SK-N-SH (cell line): Measurements from ENCODE around the gene TEX22. TPM values are rescaled to one million over a fixed set of nuclear protein-coding genes. Genes with fewer than 3 reads are reported as not detected.

Experiments
- CTCF ChIA-PET: fragments of 300-600, 350-600 bp; formaldehyde crosslinking; extraction: SDS; loops from one replicate; lab custom pipeline; 2021; lab: Yijun Ruan, JAX
- POLR2A ChIA-PET: fragments of 350-600 bp; sonication (Branson Sonifier 250); formaldehyde crosslinking; extraction: SDS; loops from one replicate; lab custom pipeline; 2020; ENCODE audit warnings: antibody characterized with exemption, inconsistent platforms; lab: Yijun Ruan, JAX
- DNase-seq: peaks from one replicate; pipeline ENCODE4 v3.0.0; 2012
- H2AFZ ChIP-seq: fragments of 200-600 bp; sonication (generic); 2 replicates; pipeline ENCODE4 v1.8.1; 2016; ENCODE audit warnings: antibody characterized with exemption, mild to moderate bottlenecking, low read depth
- H3F3A ChIP-seq: fragments of 200-600 bp; sonication (generic); replicated peaks from 2 replicates; pipeline ENCODE3; 2016; ENCODE audit warnings: antibody characterized with exemption, mild to moderate bottlenecking; ENCODE audit not compliant: insufficient read depth
- H3K27ac ChIP-seq, 2 experiments: fragments of 200-500 bp in 1 of 2; fragments of 200-600 bp in 1 of 2; sonication (Bioruptor generic) in 1 of 2; sonication (generic), shearing (Covaris generic) in 1 of 2; 2 replicates each; pipeline versions ENCODE4 v1.5.1 to v1.6.1; 2014 to 2016; ENCODE audit warnings: low read depth in 2 of 2, inconsistent platforms in 1 of 2, low read length in 1 of 2, mild to moderate bottlenecking in 1 of 2, mixed read lengths in 1 of 2
- H3K27me3 ChIP-seq: fragments of 200-600 bp; sonication (generic), shearing (Covaris generic); 2 replicates; pipeline ENCODE4 v1.6.1; 2016; ENCODE audit warnings: mixed run types; ENCODE audit not compliant: insufficient read depth
- H3K36me3 ChIP-seq, 2 experiments: fragments of 200-500 bp in 1 of 2; fragments of 200-600 bp in 1 of 2; sonication (Bioruptor generic) in 1 of 2; sonication (generic) in 1 of 2; replicated peaks in 1 of 2; 2 replicates each; pipeline versions ENCODE3 to v1.5.1; 2014 to 2016; ENCODE audit warnings: low read length in 1 of 2, mild to moderate bottlenecking in 1 of 2; ENCODE audit not compliant: insufficient read depth in 2 of 2, control insufficient read depth in 1 of 2
- H3K4me1 ChIP-seq, 2 experiments: fragments of 200-500 bp in 1 of 2; fragments of 200-600 bp in 1 of 2; sonication (Bioruptor generic) in 1 of 2; sonication (generic), shearing (Covaris generic) in 1 of 2; 2 replicates each; pipeline versions ENCODE4 v1.5.1 to v1.6.1; 2014 to 2016; ENCODE audit warnings: low read depth in 1 of 2, low read length in 1 of 2, mixed run types in 1 of 2; ENCODE audit not compliant: insufficient read depth in 2 of 2, control insufficient read depth in 1 of 2
- H3K4me2 ChIP-seq: fragments of 200-600 bp; sonication (generic), shearing (Covaris generic); 2 replicates; pipeline ENCODE4 v1.6.1; 2017; ENCODE audit warnings: mixed run types
- H3K4me3 ChIP-seq, 2 experiments: fragments of 200-500 bp in 1 of 2; fragments of 200-600 bp in 1 of 2; sonication (Bioruptor generic) in 1 of 2; sonication (generic), shearing (Covaris generic) in 1 of 2; 2 replicates each; pipeline versions ENCODE4 v1.5.1 to v1.8.1; 2014 to 2016; ENCODE audit warnings: low read depth in 2 of 2, inconsistent platforms in 1 of 2, low read length in 1 of 2, mild to moderate bottlenecking in 1 of 2, mixed read lengths in 1 of 2, moderate library complexity in 1 of 2
- H3K79me2 ChIP-seq: fragments of 200-600 bp; sonication (generic); 2 replicates; pipeline ENCODE4 v1.8.1; 2017; ENCODE audit warnings: mild to moderate bottlenecking; ENCODE audit not compliant: insufficient read depth
- H3K9ac ChIP-seq: fragments of 200-600 bp; sonication (generic); 2 replicates; pipeline ENCODE4 v1.6.1; 2017; ENCODE audit warnings: mixed run types
- H3K9me2 ChIP-seq: fragments of 200-600 bp; sonication (generic); 2 replicates; pipeline ENCODE4 v1.6.1; 2017; ENCODE audit warnings: mixed run types
- H3K9me3 ChIP-seq: fragments of 200-600 bp; sonication (generic); 2 replicates; pipeline ENCODE4 v1.6.1; 2017; ENCODE audit warnings: mixed run types, mild to moderate bottlenecking, moderate library complexity
- H4K20me1 ChIP-seq: fragments of 200-600 bp; sonication (generic); 2 replicates; pipeline ENCODE4 v1.6.1; 2017; ENCODE audit warnings: mild to moderate bottlenecking, mixed run types; ENCODE audit not compliant: insufficient read depth
- CHD2 ChIP-seq: fragments of 150-350 bp; IDR thresholded peaks from 2 replicates; pipeline ENCODE4 v1.6.1; 2018; ENCODE audit warnings: low read length; ENCODE audit not compliant: partially characterized antibody
- ELF1 ChIP-seq: IDR thresholded peaks from 2 replicates; pipeline ENCODE4 v1.4.0; 2012
- EZH2phosphoT487 ChIP-seq: fragments of 200-600 bp; sonication (generic); IDR thresholded peaks from 2 replicates; pipeline ENCODE4 v1.6.1; 2017; ENCODE audit warnings: low read depth, mixed run types, mild to moderate bottlenecking, antibody characterized with exemption, moderate library complexity, borderline replicate concordance
- GABPA ChIP-seq: IDR thresholded peaks from 2 replicates; pipeline ENCODE4 v1.4.0; 2012; ENCODE audit warnings: low read depth, mild to moderate bottlenecking
- JUND ChIP-seq: IDR thresholded peaks from 2 replicates; pipeline ENCODE4 v1.4.0; 2012
- MEF2A ChIP-seq: IDR thresholded peaks from 2 replicates; pipeline ENCODE4 v1.4.0; 2012; ENCODE audit warnings: low read depth, borderline replicate concordance
- NFIC ChIP-seq: IDR thresholded peaks from 2 replicates; pipeline ENCODE4 v1.4.0; 2012; ENCODE audit warnings: borderline replicate concordance
- POLR2AphosphoS5 ChIP-seq: IDR thresholded peaks from 2 replicates; pipeline ENCODE4 v1.6.1; 2012; ENCODE audit warnings: low read depth, low read length
- RAD21 ChIP-seq: IDR thresholded peaks from 2 replicates; pipeline ENCODE4 v1.6.1; 2012; ENCODE audit warnings: mild to moderate bottlenecking, low read length
- RCOR1 ChIP-seq: fragments of 150-350 bp; IDR thresholded peaks from 2 replicates; pipeline ENCODE4 v1.6.1; 2017; ENCODE audit warnings: antibody characterized with exemption, low read length
- SMC3 ChIP-seq: IDR thresholded peaks from 2 replicates; pipeline ENCODE4 v1.6.1; 2012; ENCODE audit warnings: low read depth, low read length, improper control_type of control experiment
- TCF12 ChIP-seq: IDR thresholded peaks from 2 replicates; pipeline ENCODE4 v1.4.0; 2012
- WGBS: methylation state at CpG from one replicate; pipeline ENCODE4 v1.1.6; 2017; ENCODE audit warnings: low lambda C conversion rate; 5-methylcytosine and 5-hydroxymethylcytosine counted together
- polyA plus RNA-seq, 3 experiments: library from polyadenylated mRNA; depleted of rRNA; stranded (reverse); fragments of >200 nt; gene quantifications; 2 replicates each; pipeline ENCODE4 v1.2.3, GENCODE V29; 2012
- TF ChIP-seq, protein P1 (sequence below): IDR thresholded peaks from 2 replicates; pipeline ENCODE4; 2012
- TF ChIP-seq, protein P2 (sequence below): IDR thresholded peaks from 2 replicates; pipeline ENCODE4 v1.6.1; 2012; ENCODE audit warnings: mild to moderate bottlenecking, low read depth, low read length, moderate library complexity
- TF ChIP-seq, protein P3 (sequence below): fragments of 200-600 bp; sonication (generic); IDR thresholded peaks from 2 replicates; pipeline ENCODE4 v1.6.1; 2017; ENCODE audit warnings: antibody characterized with exemption, mild to moderate bottlenecking, moderate library complexity
- TF ChIP-seq, protein P4 (sequence below): fragments of 150-350 bp; IDR thresholded peaks from 2 replicates; pipeline ENCODE4 v1.6.1; 2017; ENCODE audit warnings: antibody characterized with exemption, low read length, low read depth, borderline replicate concordance
- TF ChIP-seq, protein P5 (sequence below): fragments of 150-350 bp; IDR thresholded peaks from 2 replicates; pipeline ENCODE4 v1.6.1; 2016; ENCODE audit warnings: mild to moderate bottlenecking, low read depth, low read length

Gene TEX22
- polyA plus RNA-seq, 1 of the 3 experiments (the other 2 are of a cell fraction): 0.26 TPM

DNA sequence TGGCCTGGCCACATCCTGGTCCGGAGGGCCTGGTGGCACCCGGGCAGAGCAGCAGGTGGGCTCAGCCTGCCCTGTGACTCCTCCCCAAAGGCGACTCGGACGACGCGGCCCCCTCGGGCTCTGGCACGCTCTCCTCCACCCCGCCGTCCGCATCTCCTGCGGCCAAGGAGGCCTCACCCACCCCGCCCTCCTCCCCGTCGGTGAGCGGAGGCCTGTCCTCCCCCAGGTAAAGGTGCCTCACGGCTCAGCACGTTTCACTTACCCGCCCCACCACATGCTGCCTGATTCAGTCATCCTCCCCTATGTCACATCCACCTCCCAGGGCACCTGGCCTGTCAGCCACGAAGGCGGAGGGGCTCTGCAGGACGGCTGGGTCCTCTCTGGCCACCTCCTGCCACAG lies 6.8 kb upstream of the TEX22 start:
- no peaks in the 10 kb centered on the region for H3K27me3 ChIP-seq
- POLR2A ChIA-PET: no interaction called here
- no peak for TF ChIP-seq CHD2
- TF ChIP-seq RCOR1: no peak
- H3K9me2 ChIP-seq: no peaks in the 10 kb centered on the region
- 93% methylated on average over 10 of the region's 23 CpGs for WGBS
- H3K4me2 ChIP-seq: no peak overlapping the region
- no peak overlapping the region for H3K4me3 ChIP-seq
- H3F3A ChIP-seq: no peaks in the 10 kb centered on the region
- peaks cover 0 to 26% of the 10 kb centered on the region in 2 experiments for H3K36me3 ChIP-seq
- CTCF ChIA-PET: interaction anchor here (1.4 to 3.8 kb wide), 2 partner anchors 21 to 89 kb away, joined by 6 to 21 read pairs; no protein-coding TSS in a partner anchor
- no peak overlapping the region for H2AFZ ChIP-seq
- H4K20me1 ChIP-seq: no peaks in the 10 kb centered on the region
- no peaks in the 10 kb centered on the region for H3K9me3 ChIP-seq
- peaks cover 0 to 7% of the 10 kb centered on the region in 2 experiments; a peak in 1 of 4 replicates for H3K4me1 ChIP-seq
- H3K9ac ChIP-seq: no peak overlapping the region
- no peaks in the 10 kb centered on the region for H3K79me2 ChIP-seq
- no peak for DNase-seq
- H3K27ac ChIP-seq: no peak overlapping the region

DNA sequence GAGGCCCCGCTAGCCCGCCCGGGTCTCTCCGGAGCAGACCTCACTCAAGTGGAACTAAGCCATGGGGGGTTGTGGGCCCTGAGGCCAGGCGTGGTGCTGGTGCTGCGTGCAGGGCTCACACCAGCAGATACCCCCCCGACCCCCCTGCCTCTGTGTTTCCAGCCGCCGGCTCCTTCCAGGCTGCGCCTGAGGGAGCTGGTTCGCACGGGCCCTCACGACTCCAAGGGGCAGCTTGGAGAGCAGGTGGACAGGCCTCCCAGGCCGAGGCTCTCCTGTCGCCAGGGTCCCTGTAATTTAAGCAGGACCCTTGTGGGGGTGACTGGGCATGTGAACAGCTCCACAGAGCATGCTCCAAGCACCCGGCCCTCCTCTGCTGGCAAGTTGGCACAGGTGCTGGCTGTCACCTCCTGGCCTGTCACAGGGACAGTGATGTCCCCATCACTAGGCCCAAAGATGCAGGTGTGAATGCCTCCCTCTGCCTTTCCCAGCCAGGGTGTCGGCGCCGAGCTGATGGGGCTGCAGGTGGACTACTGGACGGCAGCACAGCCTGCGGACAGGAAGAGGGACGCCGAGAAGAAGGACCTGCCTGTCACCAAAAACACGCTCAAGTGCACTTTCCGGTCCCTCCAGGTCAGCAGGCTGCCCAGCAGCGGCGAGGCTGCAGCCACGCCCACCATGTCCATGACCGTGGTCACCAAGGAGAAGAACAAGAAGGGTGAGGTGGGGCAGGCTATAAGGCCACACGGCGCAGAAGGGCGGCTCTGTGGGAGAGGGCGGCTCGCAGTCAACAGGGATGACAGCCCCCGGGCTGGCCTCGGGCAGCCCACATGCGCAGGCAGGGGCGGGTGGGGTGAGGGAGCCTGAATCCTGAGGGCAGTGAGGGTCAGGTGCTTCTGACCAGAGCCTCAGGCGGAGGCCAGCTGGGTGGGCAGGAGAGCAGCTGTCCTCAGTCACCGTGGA lies 5.9 kb upstream of the TEX22 start:
- no peaks in the 10 kb centered on the region for H3K79me2 ChIP-seq
- ChIA-PET CTCF (interaction anchor here (0.9 to 3.8 kb wide), 4 partner anchors 21 to 98 kb away, joined by 3 to 21 read pairs (median 6); no protein-coding TSS in a partner anchor), POLR2A (interaction anchor here (1.2 kb wide), 1 partner anchor 88 kb away, joined by 4 read pairs; no protein-coding TSS in a partner anchor)
- peaks cover 0 to 19% of the 10 kb centered on the region in 2 experiments for H3K36me3 ChIP-seq
- no peak overlapping the region for H2AFZ ChIP-seq
- no peaks in the 10 kb centered on the region for H3F3A ChIP-seq
- H3K9me2 ChIP-seq: no peaks in the 10 kb centered on the region
- no peak overlapping the region for H3K4me3 ChIP-seq
- H3K4me1 ChIP-seq: peaks cover 0 to 9% of the 10 kb centered on the region in 2 experiments; a peak in 1 of 4 replicates
- WGBS: 94% methylated on average over 29 of the region's 40 CpGs
- H3K9me3 ChIP-seq: no peaks in the 10 kb centered on the region
- TF ChIP-seq, protein P1, sequence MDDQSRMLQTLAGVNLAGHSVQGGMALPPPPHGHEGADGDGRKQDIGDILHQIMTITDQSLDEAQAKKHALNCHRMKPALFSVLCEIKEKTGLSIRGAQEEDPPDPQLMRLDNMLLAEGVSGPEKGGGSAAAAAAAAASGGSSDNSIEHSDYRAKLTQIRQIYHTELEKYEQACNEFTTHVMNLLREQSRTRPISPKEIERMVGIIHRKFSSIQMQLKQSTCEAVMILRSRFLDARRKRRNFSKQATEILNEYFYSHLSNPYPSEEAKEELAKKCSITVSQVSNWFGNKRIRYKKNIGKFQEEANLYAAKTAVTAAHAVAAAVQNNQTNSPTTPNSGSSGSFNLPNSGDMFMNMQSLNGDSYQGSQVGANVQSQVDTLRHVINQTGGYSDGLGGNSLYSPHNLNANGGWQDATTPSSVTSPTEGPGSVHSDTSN: no peak
- TF ChIP-seq RCOR1 (no peak), MEF2A (no peak), POLR2AphosphoS5 (no peak), EZH2phosphoT487 (no peak), RAD21 (no peak), TCF12 (no peak), SMC3 (no peak), JUND (no peak), ELF1 (no peak), GABPA (no peak), NFIC (no peak)
- TF ChIP-seq, protein P2, sequence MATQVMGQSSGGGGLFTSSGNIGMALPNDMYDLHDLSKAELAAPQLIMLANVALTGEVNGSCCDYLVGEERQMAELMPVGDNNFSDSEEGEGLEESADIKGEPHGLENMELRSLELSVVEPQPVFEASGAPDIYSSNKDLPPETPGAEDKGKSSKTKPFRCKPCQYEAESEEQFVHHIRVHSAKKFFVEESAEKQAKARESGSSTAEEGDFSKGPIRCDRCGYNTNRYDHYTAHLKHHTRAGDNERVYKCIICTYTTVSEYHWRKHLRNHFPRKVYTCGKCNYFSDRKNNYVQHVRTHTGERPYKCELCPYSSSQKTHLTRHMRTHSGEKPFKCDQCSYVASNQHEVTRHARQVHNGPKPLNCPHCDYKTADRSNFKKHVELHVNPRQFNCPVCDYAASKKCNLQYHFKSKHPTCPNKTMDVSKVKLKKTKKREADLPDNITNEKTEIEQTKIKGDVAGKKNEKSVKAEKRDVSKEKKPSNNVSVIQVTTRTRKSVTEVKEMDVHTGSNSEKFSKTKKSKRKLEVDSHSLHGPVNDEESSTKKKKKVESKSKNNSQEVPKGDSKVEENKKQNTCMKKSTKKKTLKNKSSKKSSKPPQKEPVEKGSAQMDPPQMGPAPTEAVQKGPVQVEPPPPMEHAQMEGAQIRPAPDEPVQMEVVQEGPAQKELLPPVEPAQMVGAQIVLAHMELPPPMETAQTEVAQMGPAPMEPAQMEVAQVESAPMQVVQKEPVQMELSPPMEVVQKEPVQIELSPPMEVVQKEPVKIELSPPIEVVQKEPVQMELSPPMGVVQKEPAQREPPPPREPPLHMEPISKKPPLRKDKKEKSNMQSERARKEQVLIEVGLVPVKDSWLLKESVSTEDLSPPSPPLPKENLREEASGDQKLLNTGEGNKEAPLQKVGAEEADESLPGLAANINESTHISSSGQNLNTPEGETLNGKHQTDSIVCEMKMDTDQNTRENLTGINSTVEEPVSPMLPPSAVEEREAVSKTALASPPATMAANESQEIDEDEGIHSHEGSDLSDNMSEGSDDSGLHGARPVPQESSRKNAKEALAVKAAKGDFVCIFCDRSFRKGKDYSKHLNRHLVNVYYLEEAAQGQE: no peak
- TF ChIP-seq, protein P3, sequence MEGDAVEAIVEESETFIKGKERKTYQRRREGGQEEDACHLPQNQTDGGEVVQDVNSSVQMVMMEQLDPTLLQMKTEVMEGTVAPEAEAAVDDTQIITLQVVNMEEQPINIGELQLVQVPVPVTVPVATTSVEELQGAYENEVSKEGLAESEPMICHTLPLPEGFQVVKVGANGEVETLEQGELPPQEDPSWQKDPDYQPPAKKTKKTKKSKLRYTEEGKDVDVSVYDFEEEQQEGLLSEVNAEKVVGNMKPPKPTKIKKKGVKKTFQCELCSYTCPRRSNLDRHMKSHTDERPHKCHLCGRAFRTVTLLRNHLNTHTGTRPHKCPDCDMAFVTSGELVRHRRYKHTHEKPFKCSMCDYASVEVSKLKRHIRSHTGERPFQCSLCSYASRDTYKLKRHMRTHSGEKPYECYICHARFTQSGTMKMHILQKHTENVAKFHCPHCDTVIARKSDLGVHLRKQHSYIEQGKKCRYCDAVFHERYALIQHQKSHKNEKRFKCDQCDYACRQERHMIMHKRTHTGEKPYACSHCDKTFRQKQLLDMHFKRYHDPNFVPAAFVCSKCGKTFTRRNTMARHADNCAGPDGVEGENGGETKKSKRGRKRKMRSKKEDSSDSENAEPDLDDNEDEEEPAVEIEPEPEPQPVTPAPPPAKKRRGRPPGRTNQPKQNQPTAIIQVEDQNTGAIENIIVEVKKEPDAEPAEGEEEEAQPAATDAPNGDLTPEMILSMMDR: no peak
- TF ChIP-seq, protein P4, sequence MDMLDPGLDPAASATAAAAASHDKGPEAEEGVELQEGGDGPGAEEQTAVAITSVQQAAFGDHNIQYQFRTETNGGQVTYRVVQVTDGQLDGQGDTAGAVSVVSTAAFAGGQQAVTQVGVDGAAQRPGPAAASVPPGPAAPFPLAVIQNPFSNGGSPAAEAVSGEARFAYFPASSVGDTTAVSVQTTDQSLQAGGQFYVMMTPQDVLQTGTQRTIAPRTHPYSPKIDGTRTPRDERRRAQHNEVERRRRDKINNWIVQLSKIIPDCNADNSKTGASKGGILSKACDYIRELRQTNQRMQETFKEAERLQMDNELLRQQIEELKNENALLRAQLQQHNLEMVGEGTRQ: no peak
- TF ChIP-seq, protein P5, sequence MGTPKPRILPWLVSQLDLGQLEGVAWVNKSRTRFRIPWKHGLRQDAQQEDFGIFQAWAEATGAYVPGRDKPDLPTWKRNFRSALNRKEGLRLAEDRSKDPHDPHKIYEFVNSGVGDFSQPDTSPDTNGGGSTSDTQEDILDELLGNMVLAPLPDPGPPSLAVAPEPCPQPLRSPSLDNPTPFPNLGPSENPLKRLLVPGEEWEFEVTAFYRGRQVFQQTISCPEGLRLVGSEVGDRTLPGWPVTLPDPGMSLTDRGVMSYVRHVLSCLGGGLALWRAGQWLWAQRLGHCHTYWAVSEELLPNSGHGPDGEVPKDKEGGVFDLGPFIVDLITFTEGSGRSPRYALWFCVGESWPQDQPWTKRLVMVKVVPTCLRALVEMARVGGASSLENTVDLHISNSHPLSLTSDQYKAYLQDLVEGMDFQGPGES: no peak
- H3K4me2 ChIP-seq: no peak overlapping the region
- no peak overlapping the region; a peak in 1 of 4 replicates for H3K27ac ChIP-seq
- no peaks in the 10 kb centered on the region for H4K20me1 ChIP-seq
- no peaks in the 10 kb centered on the region for H3K27me3 ChIP-seq
- DNase-seq: no peak
- H3K9ac ChIP-seq: no peak overlapping the region
